Activated CD8-positive, alpha-beta memory T cell treated with anti-CD3 and anti-CD28 coated beads for 24 hours (primary cell): Measurements from ENCODE around the gene RELT.

ENCODE experiments used
- DNase-seq: peaks from one replicate; pipeline ENCODE4 v3.0.0-alpha.2; 2020

RELT gene

DNA sequence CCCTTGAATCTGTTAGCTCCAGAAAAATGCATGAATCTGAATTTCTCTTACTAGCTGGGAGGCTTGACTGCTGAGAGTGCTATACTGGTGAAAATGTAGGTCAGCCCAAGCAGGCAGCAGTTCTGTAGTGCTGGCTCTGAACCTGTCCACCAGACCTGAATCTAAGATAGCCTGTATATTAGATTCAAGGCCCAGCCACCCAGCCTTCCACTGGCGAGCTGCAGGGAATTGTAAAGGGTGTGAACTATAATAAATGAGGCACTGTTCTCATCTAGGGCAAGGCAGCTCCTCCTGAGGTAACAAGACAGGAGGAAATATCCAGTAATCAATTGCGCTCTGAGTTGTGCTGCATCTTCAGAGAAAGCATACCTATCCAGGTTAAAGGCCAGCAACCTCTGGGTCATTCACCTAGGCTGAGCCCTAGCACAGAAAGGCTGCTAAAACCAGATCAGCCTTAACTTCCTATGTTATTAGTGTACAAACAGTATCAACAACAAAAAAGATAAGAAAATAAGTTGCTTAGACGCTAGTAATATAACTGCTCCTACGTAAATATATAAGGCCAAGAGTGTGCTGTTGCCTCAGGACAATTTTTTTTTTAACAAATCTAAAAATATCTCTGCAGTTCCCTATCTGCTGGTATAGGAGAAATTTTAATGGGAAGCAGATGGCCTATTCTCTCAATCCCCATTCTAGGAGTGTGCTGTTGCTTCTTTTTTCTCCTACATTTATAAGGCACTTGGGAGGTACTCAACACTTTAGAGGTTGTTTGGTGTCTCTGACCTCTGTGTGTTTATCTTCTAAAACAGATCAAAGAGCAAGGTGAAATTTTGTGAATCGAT is 63.0 kb downstream of the RELT start:
- DNase-seq, result no peak

DNA sequence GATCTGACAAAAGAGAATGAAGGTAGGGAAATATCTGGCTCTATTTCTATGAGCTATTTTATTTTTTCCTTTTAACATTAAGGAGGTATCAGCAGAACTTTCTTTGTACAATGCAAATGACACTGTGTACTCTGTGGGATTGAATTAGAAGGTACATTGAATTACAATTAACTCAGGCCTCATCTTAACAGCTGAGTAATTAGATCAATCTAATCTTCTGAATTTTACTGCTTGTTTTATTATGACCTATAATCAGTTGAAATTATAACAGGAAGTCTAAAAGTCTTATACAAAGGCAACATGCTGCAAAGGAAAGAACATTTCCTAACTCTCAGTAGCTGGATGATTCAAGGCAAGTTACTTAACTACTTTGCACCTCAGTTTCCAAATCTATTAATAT is 69.8 kb downstream of the RELT start:
- no peak for DNase-seq

DNA sequence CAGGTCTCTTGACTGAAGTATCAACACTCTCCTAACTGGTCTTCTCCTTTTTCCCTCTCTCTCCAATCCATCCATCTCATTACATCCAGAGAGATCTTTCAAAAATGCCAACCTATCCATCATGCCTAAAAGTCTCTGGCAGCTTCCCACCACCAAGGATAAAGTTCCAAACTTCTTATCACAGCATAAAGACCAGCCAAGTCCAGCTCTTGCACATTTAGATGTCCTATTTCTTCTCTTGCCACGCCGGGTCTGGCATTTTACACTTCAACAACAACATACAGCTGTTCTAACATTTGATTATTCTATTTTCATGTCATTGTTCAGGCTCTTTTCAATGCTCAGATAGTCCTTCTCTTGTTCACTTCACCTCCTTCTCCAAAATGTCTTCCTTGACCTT is 70.6 kb downstream of the RELT start:
- no peak for DNase-seq
